CD4-positive, alpha-beta T cell treated with Interferon alpha-2 for 1 hour (primary cell): Measurements from ENCODE around the gene SKA1.
"Not testable (repeated sequence)": the region's sequence is repeated elsewhere in the genome, so short reads cannot be mapped to it uniquely, and the experiment has no call there.

Experiments
- DNase-seq, 2 donors: peaks; one replicate each; pipeline ENCODE4 v3.0.0-alpha.2; 2020 to 2022

The SKA1 gene

GRCh38 chr18:50396005-50396660 is 21.3 kb downstream of the SKA1 start:
- DNase-seq = no peak

- DNase-seq = no peak
Measured at GRCh38 chr18:50397023-50397422, 22.2 kb downstream of the SKA1 start.

- DNase-seq = no peak
Measured at GRCh38 chr18:50398099-50398498, 23.3 kb downstream of the SKA1 start.

DNA sequence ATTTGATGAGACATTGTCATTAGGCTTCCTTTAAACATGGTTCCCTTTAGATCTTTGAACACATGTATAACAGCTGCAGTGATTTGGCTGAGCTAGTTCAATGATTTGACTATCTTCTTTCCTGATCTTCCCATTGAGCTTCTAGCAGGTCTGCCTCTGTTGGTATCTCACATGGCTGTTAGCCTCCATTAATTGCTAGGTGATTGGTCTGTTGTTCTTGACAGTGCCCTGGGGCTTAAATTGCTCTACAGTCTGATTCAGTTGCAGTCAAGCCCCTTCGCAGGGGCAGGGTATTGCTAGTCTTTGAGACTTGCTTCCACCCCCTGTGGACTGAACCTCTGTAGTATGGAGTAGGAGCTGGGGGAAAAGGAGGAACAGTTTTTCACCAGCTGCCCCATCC is 24.1 kb downstream of the SKA1 start:
- no peak for DNase-seq

- no peak for DNase-seq
Measured at GRCh38 chr18:50399582-50399981, 24.7 kb downstream of the SKA1 start.

DNA sequence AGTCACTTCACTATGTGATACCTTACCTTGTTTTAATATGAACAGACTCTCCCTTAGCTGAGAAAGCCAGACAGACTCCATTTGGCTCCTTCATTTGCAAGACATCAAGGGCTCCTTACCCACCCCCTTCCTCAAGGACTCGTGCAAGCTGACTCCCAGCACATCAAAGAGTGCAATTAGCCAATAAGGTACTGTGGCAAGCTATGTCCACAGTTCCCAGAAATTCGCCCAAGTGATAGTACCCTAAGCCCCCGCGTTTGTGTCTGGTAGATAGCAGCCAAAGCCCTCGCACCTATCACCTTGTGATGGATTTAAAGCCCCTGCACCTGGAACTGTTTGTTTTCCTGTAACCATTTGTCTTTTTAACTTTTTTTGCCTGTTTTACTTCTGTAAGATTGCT is 25.6 kb downstream of the SKA1 start:
- not testable (repeated sequence) for DNase-seq

DNA sequence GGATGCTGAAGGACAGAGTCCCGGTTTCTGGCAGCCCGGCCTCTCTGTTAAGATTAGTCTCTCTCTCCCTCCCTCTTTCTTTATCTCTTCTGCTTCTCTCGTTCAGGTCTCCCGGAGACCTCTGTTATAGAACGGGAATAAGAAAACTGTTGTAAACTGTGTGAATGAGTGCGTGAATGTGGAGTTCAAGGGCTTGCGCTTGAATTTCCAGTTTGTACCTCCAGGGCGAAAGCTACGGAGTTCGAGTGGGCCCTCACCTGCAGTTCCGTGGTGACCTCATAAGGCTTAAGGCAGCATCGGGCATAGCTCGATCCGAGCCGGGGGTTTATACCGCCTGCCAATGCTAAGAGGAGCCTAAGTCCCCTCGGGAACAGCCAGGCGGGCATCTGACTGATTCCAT is 26.4 kb downstream of the SKA1 start:
- DNase-seq = no peak

DNA sequence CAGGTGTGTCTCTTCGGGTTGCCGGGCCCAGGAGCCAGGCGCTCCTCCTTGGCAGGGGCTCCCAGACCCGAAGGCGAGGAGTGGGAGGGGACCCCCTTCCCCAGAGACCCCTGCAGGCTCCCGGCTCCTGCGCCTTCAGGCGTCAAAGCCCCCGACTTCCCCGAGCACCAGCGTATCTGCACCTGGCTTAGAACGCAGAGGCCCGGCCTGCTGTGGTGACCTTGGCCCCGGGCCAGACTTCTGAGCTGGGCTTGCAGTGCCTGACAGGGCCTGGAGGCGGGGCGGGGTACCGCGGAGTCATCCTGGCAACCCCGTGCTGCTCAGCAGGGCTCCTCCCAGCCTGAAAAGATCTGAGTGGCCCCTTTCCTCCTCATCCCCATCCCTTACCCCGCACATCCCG is 27.0 kb downstream of the SKA1 start:
- DNase-seq = no peak

GRCh38 chr18:50404752-50405581 is 30.1 kb downstream of the SKA1 start:
- DNase-seq = not testable (repeated sequence)

DNA sequence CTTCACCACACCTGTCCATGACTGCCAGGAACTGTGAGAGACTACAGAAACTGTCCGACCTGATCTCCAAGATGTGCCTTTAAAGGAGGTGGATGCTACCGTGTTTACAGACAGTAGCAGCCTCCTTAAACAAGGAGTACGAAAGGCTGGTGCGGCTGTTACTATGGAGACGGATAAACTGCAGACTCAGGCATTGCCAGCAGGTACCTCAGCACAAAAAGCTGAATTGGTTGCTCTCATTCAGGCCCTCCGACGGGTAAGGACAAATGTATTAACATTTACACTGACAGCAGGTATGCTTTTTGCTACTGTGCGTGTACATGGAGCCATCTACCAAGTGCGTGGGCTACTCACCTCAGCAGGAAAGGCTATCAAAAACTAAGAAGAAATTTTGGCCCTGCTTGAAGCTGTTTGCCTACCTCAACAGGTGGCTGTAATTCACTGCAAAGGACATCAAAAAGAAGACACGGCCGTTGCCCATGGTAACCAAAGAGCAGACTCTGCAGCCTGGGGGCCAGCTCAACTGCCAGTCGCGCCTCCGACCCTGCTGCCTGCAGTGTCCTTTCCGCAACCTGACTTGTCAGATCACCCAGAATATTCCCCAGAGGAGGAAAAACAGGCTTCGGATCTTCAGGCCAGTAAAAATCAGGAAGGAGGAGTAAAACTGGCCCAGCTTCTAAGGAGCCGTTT is 30.9 kb downstream of the SKA1 start:
- DNase-seq = no peak

DNA sequence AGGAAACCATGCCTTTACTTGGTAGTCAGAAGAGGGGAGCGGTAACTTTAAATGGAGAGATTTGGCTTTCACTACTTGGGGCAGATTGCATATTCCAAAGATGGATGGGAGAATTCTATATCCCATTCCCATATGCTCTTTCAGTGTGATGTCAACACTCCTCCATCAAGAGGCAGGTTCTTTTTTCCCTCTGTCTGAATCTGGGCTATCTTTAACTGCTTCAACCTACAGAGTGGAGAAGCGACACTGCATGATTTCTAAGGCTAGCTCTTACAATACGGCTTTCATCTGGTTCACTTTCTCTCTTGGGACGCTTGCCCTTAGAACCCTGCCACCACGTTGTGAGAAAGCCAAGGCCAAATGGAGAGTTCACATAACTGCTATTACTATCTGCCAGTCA is 34.4 kb downstream of the SKA1 start:
- no peak for DNase-seq

- no peak for DNase-seq
Measured at GRCh38 chr18:50410008-50410407, 35.2 kb downstream of the SKA1 start.

GRCh38 chr18:50410894-50411293 is 36.0 kb downstream of the SKA1 start:
- no peak for DNase-seq

GRCh38 chr18:50416832-50417231 is 42.0 kb downstream of the SKA1 start:
- DNase-seq = not testable (repeated sequence)

DNA sequence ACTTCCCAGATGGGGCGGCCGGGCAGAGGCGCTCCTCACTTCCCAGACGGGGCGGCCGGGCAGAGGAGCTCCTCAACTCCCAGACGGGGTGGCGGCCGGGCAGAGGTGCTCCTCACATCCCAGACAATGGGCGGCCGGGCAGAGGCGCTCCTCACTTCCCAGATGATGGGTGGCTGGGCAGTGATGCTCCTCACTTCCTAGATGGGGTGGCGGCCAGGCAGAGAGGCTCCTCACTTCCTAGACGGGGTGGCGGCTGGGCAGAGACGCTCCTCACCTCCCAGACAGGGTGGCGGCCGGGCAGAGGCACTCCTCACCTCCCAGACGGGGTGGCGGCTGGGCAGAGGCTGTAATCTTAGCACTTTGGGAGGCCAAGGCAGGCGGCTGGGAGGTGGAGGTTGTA is 42.9 kb downstream of the SKA1 start:
- not testable (repeated sequence) for DNase-seq

- no peak for DNase-seq
Measured at GRCh38 chr18:50418650-50419049, 43.8 kb downstream of the SKA1 start.

GRCh38 chr18:50422286-50422898 is 47.5 kb downstream of the SKA1 start:
- DNase-seq = no peak

GRCh38 chr18:50424877-50425690 is 50.2 kb downstream of the SKA1 start:
- no peak for DNase-seq

GRCh38 chr18:50427896-50428295 is 53.0 kb downstream of the SKA1 start:
- no peak for DNase-seq

GRCh38 chr18:50428531-50429206 is 53.8 kb downstream of the SKA1 start:
- DNase-seq = no peak

DNA sequence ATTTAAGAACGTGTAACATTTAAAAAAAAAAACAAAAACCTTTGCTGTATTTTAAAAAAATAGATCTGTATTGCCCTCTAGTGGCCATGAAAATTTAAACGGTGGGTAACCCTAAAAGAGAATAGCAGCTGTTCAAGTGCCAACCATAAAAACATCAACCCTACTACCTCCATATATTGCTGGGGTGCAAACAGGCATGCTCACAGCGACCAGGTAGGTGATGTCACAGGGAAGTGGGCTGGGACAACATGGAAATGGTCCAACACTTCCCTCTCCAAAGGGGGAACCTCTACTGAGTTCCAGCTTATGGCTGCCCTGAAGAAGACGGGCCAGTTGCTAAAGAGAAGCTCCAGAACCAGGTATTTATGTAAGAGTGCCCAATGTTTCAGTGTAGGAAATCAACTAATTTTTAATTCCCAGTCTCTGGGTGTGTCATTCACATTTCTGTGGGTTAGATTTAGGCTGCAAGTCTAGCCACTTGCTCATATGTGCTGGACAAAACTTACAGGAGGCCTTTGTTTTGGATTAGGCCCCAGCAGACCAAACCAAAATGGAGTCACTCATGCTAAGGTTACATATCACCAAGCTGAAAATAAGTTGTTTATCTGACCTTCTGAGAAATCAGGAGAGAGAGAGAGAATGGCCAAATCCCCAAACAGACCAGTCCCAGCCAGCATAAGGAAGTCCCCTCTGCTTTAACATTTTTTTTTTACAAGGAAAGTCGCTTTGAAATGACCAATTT is 54.5 kb downstream of the SKA1 start:
- peak in 1 of 2 donors; percentile 28 for DNase-seq
